BLaER1 treated with 17β-estradiol and CSF1 and Interleukin-3, amounts not matched to agents 10 nM and 100 nM (cell line): ENCODE data around the gene ZNF497.
A peak's percentile ranks its signal among the peaks of the same experiment; 100 is the strongest.

ENCODE experiments used
- H3K27ac ChIP-seq, 11 experiments: shearing (Covaris generic); formaldehyde crosslinking; 2 replicates each; pipeline ENCODE4 v1.8.1; 2022
- H3K27me3 ChIP-seq, 11 experiments: shearing (Covaris generic); formaldehyde crosslinking; 2 replicates each; pipeline ENCODE4 v1.8.1; 2022
- H3K36me3 ChIP-seq, 11 experiments: shearing (Covaris generic); formaldehyde crosslinking; 2 replicates each; pipeline ENCODE4 v1.8.1; 2022
- H3K4me1 ChIP-seq, 10 experiments: shearing (Covaris generic); formaldehyde crosslinking; 2 replicates each; pipeline ENCODE4 v1.8.1; 2022
- H3K4me2 ChIP-seq, 11 experiments: shearing (Covaris generic); formaldehyde crosslinking; 2 replicates each; pipeline ENCODE4 v1.8.1; 2022
- H3K4me3 ChIP-seq, 10 experiments: shearing (Covaris generic); formaldehyde crosslinking; 2 replicates each; pipeline ENCODE4 v1.8.1; 2022
- H3K9ac ChIP-seq, 11 experiments: shearing (Covaris generic); formaldehyde crosslinking; 2 replicates each; pipeline ENCODE4 v1.8.1; 2022
- H3K9me3 ChIP-seq, 11 experiments: shearing (Covaris generic); formaldehyde crosslinking; replicated peaks in 1 of 11; 2 replicates each; pipeline ENCODE4 v1.8.1; 2022
- H4K20me1 ChIP-seq, 11 experiments: shearing (Covaris generic); formaldehyde crosslinking; 2 replicates each; pipeline ENCODE4 v1.8.1; 2022
- Cebpa-rat ChIP-seq, 11 experiments: shearing (Covaris generic); IDR thresholded peaks; 2 replicates each; pipeline ENCODE4 v1.8.1; 2022

ZNF497 gene

GRCh38 chr19:58367698-58368454, 5.3 kb upstream of the ZNF497 start:
- Histone ChIP-seq H3K36me3 (peaks cover 11 to 27% (median 24%) of the 10 kb centered on the region in 11 experiments; a peak in 18 of 22 replicates), H3K4me3 (no peak overlapping the region), H3K4me2 (no peak overlapping the region), H4K20me1 (no peaks in the 10 kb centered on the region; a peak in 1 of 22 replicates), H3K27ac (no peak overlapping the region), H3K9ac (no peak overlapping the region), H3K27me3 (no peaks in the 10 kb centered on the region), H3K4me1 (peaks cover 22 to 53% (median 43%) of the 10 kb centered on the region in 10 experiments), H3K9me3 (no peaks in the 10 kb centered on the region; a peak in 1 of 22 replicates)
- TF ChIP-seq Cebpa-rat (IDR thresholded peaks at IDR 0.05) = no peak

GRCh38 chr19:58366585-58367430, 4.3 kb upstream of the ZNF497 start:
- H3K4me1 ChIP-seq = peaks cover 24 to 50% (median 42%) of the 10 kb centered on the region in 10 experiments
- H3K27me3 ChIP-seq = no peaks in the 10 kb centered on the region
- no peaks in the 10 kb centered on the region; a peak in 1 of 22 replicates for H3K9me3 ChIP-seq
- peak overlapping the region in 6 of 11 experiments; percentile 8 to 87 (median 41); a peak in 7 of 22 replicates for H3K4me2 ChIP-seq
- peaks cover 11 to 27% (median 24%) of the 10 kb centered on the region in 11 experiments; a peak in 18 of 22 replicates for H3K36me3 ChIP-seq
- no peak overlapping the region for H3K4me3 ChIP-seq
- peak overlapping the region in 2 of 11 experiments; percentile 7 to 23; a peak in 2 of 22 replicates for H3K9ac ChIP-seq
- no peaks in the 10 kb centered on the region for H4K20me1 ChIP-seq
- no peak for TF ChIP-seq Cebpa-rat (IDR thresholded peaks at IDR 0.05)
- H3K27ac ChIP-seq = 0 out of 22 replicates have a peak overlapping the region, but pooled peaks of 2 of the 11 experiments have one; percentile 1 to 15

GRCh38 chr19:58364146-58364545, 1.6 kb upstream of the ZNF497 start:
- no peaks in the 10 kb centered on the region; a peak in 1 of 22 replicates for H3K9me3 ChIP-seq
- H3K36me3 ChIP-seq = peaks cover 11 to 25% (median 22%) of the 10 kb centered on the region in 11 experiments; a peak in 18 of 22 replicates
- H4K20me1 ChIP-seq = no peaks in the 10 kb centered on the region
- H3K4me3 ChIP-seq = no peak overlapping the region
- H3K4me1 ChIP-seq = peaks cover 31 to 62% (median 54%) of the 10 kb centered on the region in 10 experiments
- peak overlapping the region in 8 of 11 experiments; percentile 0 to 48 (median 22); a peak in 10 of 22 replicates for H3K9ac ChIP-seq
- H3K27me3 ChIP-seq = no peaks in the 10 kb centered on the region
- H3K27ac ChIP-seq = peak overlapping the region in 7 of 11 experiments; percentile 8 to 92 (median 52); a peak in 13 of 22 replicates
- no peak for TF ChIP-seq Cebpa-rat (IDR thresholded peaks at IDR 0.05)
- peak overlapping the region; percentile 84 to 95 (median 87) for H3K4me2 ChIP-seq

GRCh38 chr19:58361900-58362271, 665 bp downstream of the ZNF497 start:
- peaks cover 10 to 18% (median 14%) of the 10 kb centered on the region in 11 experiments for H3K27me3 ChIP-seq
- H3K27ac ChIP-seq = peak overlapping the region; percentile 83 to 94 (median 91)
- peaks cover 38 to 81% (median 71%) of the 10 kb centered on the region in 10 experiments for H3K4me1 ChIP-seq
- H3K36me3 ChIP-seq = peaks cover 0 to 3% (median 0%) of the 10 kb centered on the region in 11 experiments; a peak in 5 of 22 replicates
- TF ChIP-seq Cebpa-rat (IDR thresholded peaks at IDR 0.05) = no peak
- H4K20me1 ChIP-seq = peaks cover 0 to 13% (median 5%) of the 10 kb centered on the region in 11 experiments; a peak in 11 of 22 replicates
- peak overlapping the region; percentile 84 to 95 (median 87) for H3K4me2 ChIP-seq
- H3K4me3 ChIP-seq = peak overlapping the region; percentile 59 to 75 (median 68)
- peak overlapping the region; percentile 79 to 93 (median 90) for H3K9ac ChIP-seq
- no peaks in the 10 kb centered on the region for H3K9me3 ChIP-seq

GRCh38 chr19:58357481-58358145, 4.9 kb downstream of the ZNF497 start:
- peak overlapping the region in 1 of 11 experiments; percentile 42; a peak in 1 of 22 replicates for H3K9ac ChIP-seq
- peaks cover 31 to 39% (median 35%) of the 10 kb centered on the region in 11 experiments for H3K27me3 ChIP-seq
- peaks cover 28 to 62% (median 48%) of the 10 kb centered on the region in 10 experiments for H3K4me1 ChIP-seq
- peaks cover 0 to 21% (median 12%) of the 10 kb centered on the region in 11 experiments; a peak in 15 of 22 replicates for H3K36me3 ChIP-seq
- H4K20me1 ChIP-seq = peaks cover 3 to 55% (median 45%) of the 10 kb centered on the region in 11 experiments
- H3K27ac ChIP-seq = no peak overlapping the region
- H3K4me2 ChIP-seq = peak overlapping the region in 10 of 11 experiments; percentile 80 to 98 (median 93); a peak in 18 of 22 replicates
- no peaks in the 10 kb centered on the region for H3K9me3 ChIP-seq
- TF ChIP-seq Cebpa-rat (IDR thresholded peaks at IDR 0.05) = no peak
- 0 out of 20 replicates have a peak overlapping the region, but pooled peaks of 2 of the 10 experiments have one; percentile 44 to 53 for H3K4me3 ChIP-seq

GRCh38 chr19:58356766-58357480, 5.6 kb downstream of the ZNF497 start:
- peak overlapping the region; percentile 80 to 98 (median 94) for H3K4me2 ChIP-seq
- H3K4me1 ChIP-seq = peaks cover 28 to 65% (median 49%) of the 10 kb centered on the region in 10 experiments
- TF ChIP-seq Cebpa-rat (IDR thresholded peaks at IDR 0.05) = no peak
- H3K4me3 ChIP-seq = peak overlapping the region; percentile 31 to 64 (median 46); a peak in 19 of 20 replicates
- peaks cover 3 to 62% (median 52%) of the 10 kb centered on the region in 11 experiments for H4K20me1 ChIP-seq
- peaks cover 31 to 39% (median 35%) of the 10 kb centered on the region in 11 experiments for H3K27me3 ChIP-seq
- no peak overlapping the region; a peak in 1 of 22 replicates for H3K27ac ChIP-seq
- no peaks in the 10 kb centered on the region for H3K9me3 ChIP-seq
- H3K36me3 ChIP-seq = peaks cover 0 to 28% (median 15%) of the 10 kb centered on the region in 11 experiments; a peak in 17 of 22 replicates
- H3K9ac ChIP-seq = peak overlapping the region in 9 of 11 experiments; percentile 20 to 57 (median 46); a peak in 17 of 22 replicates

GRCh38 chr19:58355908-58356765, 6.4 kb downstream of the ZNF497 start:
- Histone ChIP-seq H3K36me3 (peaks cover 0 to 36% (median 23%) of the 10 kb centered on the region in 11 experiments; a peak in 17 of 22 replicates), H3K9ac (peak overlapping the region in 10 of 11 experiments; percentile 15 to 57 (median 44); a peak in 18 of 22 replicates), H3K9me3 (no peaks in the 10 kb centered on the region), H3K4me3 (peak overlapping the region; percentile 31 to 64 (median 46); a peak in 19 of 20 replicates), H4K20me1 (peaks cover 8 to 70% (median 59%) of the 10 kb centered on the region in 11 experiments), H3K4me2 (peak overlapping the region; percentile 80 to 98 (median 94)), H3K27ac (no peak overlapping the region; a peak in 1 of 22 replicates), H3K27me3 (peaks cover 31 to 39% (median 35%) of the 10 kb centered on the region in 11 experiments), H3K4me1 (peaks cover 20 to 65% (median 47%) of the 10 kb centered on the region in 10 experiments)
- TF ChIP-seq Cebpa-rat (IDR thresholded peaks at IDR 0.05) = no peak
